ENCODE measurements around the gene LMF2.
"Not testable (repeated sequence)": the region's sequence is repeated elsewhere in the genome, so short reads cannot be mapped to it uniquely, and the experiment has no call there.

LMF2 gene

DNA sequence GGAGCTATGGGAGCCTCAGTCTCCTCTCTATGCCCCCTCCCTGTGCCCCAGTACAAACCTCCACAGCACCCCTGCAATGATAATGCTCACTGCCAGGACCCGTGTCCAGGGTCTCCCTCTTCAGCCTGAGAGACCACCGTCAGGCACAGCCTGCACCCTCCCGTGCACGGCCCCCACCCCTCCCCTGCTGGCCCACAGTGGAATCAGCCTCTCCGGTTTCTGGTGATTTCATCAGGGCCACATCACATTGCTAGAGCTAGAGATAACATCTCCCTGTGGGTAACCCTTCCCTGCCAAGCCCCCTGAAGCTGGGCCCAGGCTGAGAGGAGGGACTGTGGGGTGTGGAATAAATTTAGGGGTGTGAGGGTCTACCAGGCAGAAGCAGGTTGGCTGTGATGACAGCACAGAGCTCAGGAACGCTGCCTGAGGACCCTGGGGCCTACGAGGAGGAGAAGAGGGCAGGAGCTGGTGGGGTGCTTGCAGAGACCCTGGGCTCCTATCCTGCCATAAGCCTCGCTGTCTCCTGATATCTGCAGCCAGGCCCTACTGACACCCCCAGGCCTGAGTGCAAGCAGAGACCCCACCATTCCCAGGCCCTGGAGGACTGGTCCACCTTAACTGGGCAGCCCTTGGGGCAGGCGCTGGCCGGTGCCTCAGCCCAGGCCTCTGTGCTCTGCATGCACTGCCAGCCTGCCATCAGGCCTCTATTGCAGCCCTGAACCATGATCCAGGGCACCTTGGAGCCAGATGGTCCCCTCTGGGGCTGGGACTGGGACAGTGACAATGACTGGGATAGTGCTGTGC is 38.2 kb upstream of the LMF2 start, which contains the start of gene KLHDC7B:
Gene KLHDC7B (plus strand): TSS at position 378 of the 804 bp plus-strand sequence. CDS start 345 bp downstream, at position 723.
- Histone ChIP-seq H3K36me3 (ENCODE audit: insufficient read depth, low read length) (no peaks in the 10 kb centered on the region), H3K27me3 (ENCODE audit: control insufficient read depth, insufficient read depth, low read length) (peaks cover 59% of the 10 kb centered on the region), H3K4me2 (ENCODE audit: low read length) (no peak within 1 kb of the TSS), H3K9me3 (replicated peaks; ENCODE audit: low read length) (no peaks in the 10 kb centered on the region), H3K4me1 (ENCODE audit: control insufficient read depth, insufficient read depth, low read length) (peaks cover 16% of the 10 kb centered on the region), H3K9ac (ENCODE audit: low read depth, low read length) (no peak within 1 kb of the TSS), H3K4me3 (ENCODE audit: low read length) (no peak within 1 kb of the TSS)

GRCh38 chr22:50544746-50545253 is 37.3 kb upstream of the LMF2 start:
- Histone ChIP-seq H3K4me3 (ENCODE audit: low read length) (no peak overlapping the region), H3K4me1 (ENCODE audit: control insufficient read depth, insufficient read depth, low read length) (peaks cover 22% of the 10 kb centered on the region), H3K9ac (ENCODE audit: low read depth, low read length) (peak overlapping the region; percentile 63), H3K36me3 (ENCODE audit: insufficient read depth, low read length) (no peaks in the 10 kb centered on the region), H3K4me2 (ENCODE audit: low read length) (peak overlapping the region; percentile 81), H3K27me3 (ENCODE audit: control insufficient read depth, insufficient read depth, low read length) (peaks cover 54% of the 10 kb centered on the region), H3K9me3 (replicated peaks; ENCODE audit: low read length) (no peaks in the 10 kb centered on the region)

- H3K9me3 ChIP-seq (replicated peaks; ENCODE audit: low read length), result no peaks in the 10 kb centered on the region
- H3K36me3 ChIP-seq (ENCODE audit: insufficient read depth, low read length), result no peaks in the 10 kb centered on the region
- peak overlapping the region; percentile 63 for H3K9ac ChIP-seq (ENCODE audit: low read depth, low read length)
- peak overlapping the region; percentile 55 for H3K4me3 ChIP-seq (ENCODE audit: low read length)
- H3K4me1 ChIP-seq (ENCODE audit: control insufficient read depth, insufficient read depth, low read length), result peaks cover 26% of the 10 kb centered on the region
- peaks cover 50% of the 10 kb centered on the region for H3K27me3 ChIP-seq (ENCODE audit: control insufficient read depth, insufficient read depth, low read length)
- peak overlapping the region; percentile 81 for H3K4me2 ChIP-seq (ENCODE audit: low read length)
Measured at GRCh38 chr22:50544078-50544745, 36.7 kb upstream of the LMF2 start.

DNA sequence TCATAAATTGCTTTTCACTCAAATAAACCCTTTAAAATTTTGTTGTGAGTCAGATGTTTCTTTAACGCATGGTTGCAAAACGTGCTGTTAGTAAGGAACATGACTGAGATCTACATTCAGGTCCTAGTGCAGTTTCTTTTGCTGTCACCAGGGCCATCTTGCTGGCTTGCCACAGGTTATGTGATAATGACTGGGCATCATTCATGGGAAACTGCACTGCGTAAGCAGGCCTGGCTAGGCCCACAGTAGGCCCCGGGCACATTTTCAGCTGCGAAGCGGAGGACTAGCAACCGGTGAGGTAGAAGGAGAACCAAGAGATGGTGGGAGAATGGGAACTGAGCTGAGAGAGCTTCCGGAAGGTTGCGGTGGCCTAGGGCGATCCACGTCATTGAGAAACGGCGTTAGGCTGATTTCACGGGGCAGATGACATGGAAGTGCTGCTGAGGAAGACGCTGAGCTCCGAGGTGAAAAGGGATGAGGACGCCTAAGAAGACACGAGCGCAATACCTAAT is 35.0 kb upstream of the LMF2 start:
- Histone ChIP-seq H3K4me1 (ENCODE audit: control insufficient read depth, insufficient read depth, low read length) (peaks cover 32% of the 10 kb centered on the region), H3K4me3 (ENCODE audit: low read length) (no peak overlapping the region), H3K4me2 (ENCODE audit: low read length) (no peak overlapping the region), H3K9me3 (replicated peaks; ENCODE audit: low read length) (no peaks in the 10 kb centered on the region), H3K27me3 (ENCODE audit: control insufficient read depth, insufficient read depth, low read length) (peaks cover 35% of the 10 kb centered on the region), H3K9ac (ENCODE audit: low read depth, low read length) (no peak overlapping the region), H3K36me3 (ENCODE audit: insufficient read depth, low read length) (no peaks in the 10 kb centered on the region)

- Histone ChIP-seq H3K4me1 (ENCODE audit: control insufficient read depth, insufficient read depth, low read length) (peaks cover 32% of the 10 kb centered on the region), H3K27me3 (ENCODE audit: control insufficient read depth, insufficient read depth, low read length) (peaks cover 27% of the 10 kb centered on the region)
- H3K4me2 ChIP-seq (ENCODE audit: low read length); H3K9ac ChIP-seq (ENCODE audit: low read depth, low read length); H3K36me3 ChIP-seq (ENCODE audit: insufficient read depth, low read length); H3K4me3 ChIP-seq (ENCODE audit: low read length); H3K9me3 ChIP-seq (replicated peaks; ENCODE audit: low read length): not testable (repeated sequence)
Measured at GRCh38 chr22:50541667-50542026, 34.1 kb upstream of the LMF2 start.

DNA sequence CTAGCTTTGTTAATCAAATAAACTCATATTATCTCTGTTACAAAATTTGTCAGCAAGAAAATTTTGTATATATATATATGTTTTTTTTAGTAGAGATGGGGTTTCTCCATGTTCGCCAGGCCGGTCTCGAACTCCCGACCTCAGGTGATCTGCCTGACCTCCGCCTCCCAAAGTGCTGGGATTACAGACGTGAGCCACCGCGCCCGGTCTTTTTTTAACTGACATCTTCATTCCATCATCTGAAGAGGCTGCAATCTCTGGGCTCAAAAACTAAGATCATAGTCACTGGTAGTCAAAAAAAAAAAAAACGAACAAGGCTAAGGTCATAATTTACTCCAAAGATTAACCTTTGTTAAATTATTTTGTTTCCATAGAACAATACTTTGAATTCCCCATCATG is 32.9 kb upstream of the LMF2 start:
- Histone ChIP-seq H3K36me3 (ENCODE audit: insufficient read depth, low read length) (no peaks in the 10 kb centered on the region), H3K9ac (ENCODE audit: low read depth, low read length) (no peak overlapping the region), H3K4me1 (ENCODE audit: control insufficient read depth, insufficient read depth, low read length) (peaks cover 32% of the 10 kb centered on the region), H3K4me3 (ENCODE audit: low read length) (no peak overlapping the region), H3K9me3 (replicated peaks; ENCODE audit: low read length) (no peaks in the 10 kb centered on the region), H3K4me2 (ENCODE audit: low read length) (no peak overlapping the region), H3K27me3 (ENCODE audit: control insufficient read depth, insufficient read depth, low read length) (peaks cover 14% of the 10 kb centered on the region)

- Histone ChIP-seq H3K4me3 (ENCODE audit: low read length) (no peak overlapping the region), H3K4me1 (ENCODE audit: control insufficient read depth, insufficient read depth, low read length) (peaks cover 27% of the 10 kb centered on the region), H3K9ac (ENCODE audit: low read depth, low read length) (no peak overlapping the region), H3K36me3 (ENCODE audit: insufficient read depth, low read length) (no peaks in the 10 kb centered on the region), H3K27me3 (ENCODE audit: control insufficient read depth, insufficient read depth, low read length) (peaks cover 2% of the 10 kb centered on the region), H3K4me2 (ENCODE audit: low read length) (no peak overlapping the region), H3K9me3 (replicated peaks; ENCODE audit: low read length) (no peaks in the 10 kb centered on the region)
Measured at GRCh38 chr22:50537765-50538164, 30.3 kb upstream of the LMF2 start.

DNA sequence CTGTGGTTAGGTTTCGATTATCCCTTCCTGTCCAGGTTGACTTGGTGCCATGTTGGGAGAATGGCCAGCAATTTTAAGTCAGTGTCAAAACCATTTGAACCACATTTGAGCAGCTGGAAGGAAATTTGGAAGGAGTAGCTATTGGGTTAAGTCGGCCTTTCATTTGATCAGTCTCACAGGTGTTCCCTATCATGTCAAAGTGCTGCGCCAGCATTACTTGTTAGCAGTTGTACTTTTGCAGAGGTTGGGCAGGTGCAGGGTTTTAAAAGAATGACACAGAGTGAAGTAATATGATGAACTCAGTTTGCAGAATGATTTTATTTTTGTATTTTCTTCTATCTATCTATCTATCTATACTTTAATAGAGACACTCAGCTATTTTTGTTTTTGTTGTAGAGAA is 28.7 kb upstream of the LMF2 start:
- H3K4me1 ChIP-seq (ENCODE audit: control insufficient read depth, insufficient read depth, low read length), result peaks cover 31% of the 10 kb centered on the region
- H3K9me3 ChIP-seq (replicated peaks; ENCODE audit: low read length), result no peaks in the 10 kb centered on the region
- H3K36me3 ChIP-seq (ENCODE audit: insufficient read depth, low read length), result no peaks in the 10 kb centered on the region
- peaks cover 12% of the 10 kb centered on the region for H3K27me3 ChIP-seq (ENCODE audit: control insufficient read depth, insufficient read depth, low read length)
- H3K4me2 ChIP-seq (ENCODE audit: low read length), result no peak overlapping the region
- no peak overlapping the region for H3K9ac ChIP-seq (ENCODE audit: low read depth, low read length)
- no peak overlapping the region for H3K4me3 ChIP-seq (ENCODE audit: low read length)

DNA sequence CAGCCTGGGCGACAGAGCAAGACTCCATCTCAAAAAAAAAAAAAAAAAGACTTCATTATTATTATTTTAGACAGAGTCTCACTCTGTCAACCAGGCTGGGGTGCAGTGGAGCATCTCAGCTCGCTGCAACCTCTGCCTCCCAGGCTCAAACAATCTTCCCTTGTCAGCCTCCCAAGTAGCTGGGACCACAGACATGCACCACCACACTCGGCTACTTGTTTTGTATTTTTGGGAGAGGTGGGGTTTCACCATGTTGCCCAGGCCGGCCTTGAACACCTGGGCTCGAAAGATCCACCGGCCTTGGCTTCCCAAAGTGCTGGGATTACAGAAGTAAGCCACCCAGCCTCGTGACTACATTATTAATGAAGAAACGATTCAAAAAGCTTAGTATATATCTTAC is 27.6 kb upstream of the LMF2 start:
- Histone ChIP-seq H3K9me3 (replicated peaks; ENCODE audit: low read length) (no peaks in the 10 kb centered on the region), H3K27me3 (ENCODE audit: control insufficient read depth, insufficient read depth, low read length) (peaks cover 22% of the 10 kb centered on the region), H3K4me1 (ENCODE audit: control insufficient read depth, insufficient read depth, low read length) (peaks cover 39% of the 10 kb centered on the region), H3K36me3 (ENCODE audit: insufficient read depth, low read length) (no peaks in the 10 kb centered on the region), H3K4me3 (ENCODE audit: low read length) (no peak overlapping the region), H3K9ac (ENCODE audit: low read depth, low read length) (no peak overlapping the region), H3K4me2 (ENCODE audit: low read length) (no peak overlapping the region)

- H3K9ac ChIP-seq (ENCODE audit: low read depth, low read length); H3K4me3 ChIP-seq (ENCODE audit: low read length): not testable (repeated sequence)
Measured at GRCh38 chr22:50533856-50534711, 26.6 kb upstream of the LMF2 start.

More at GRCh38 chr22:50533856-50534711, 26.6 kb upstream of the LMF2 start:
- Histone ChIP-seq H3K27me3 (ENCODE audit: control insufficient read depth, insufficient read depth, low read length) (peaks cover 29% of the 10 kb centered on the region), H3K4me1 (ENCODE audit: control insufficient read depth, insufficient read depth, low read length) (peaks cover 42% of the 10 kb centered on the region)
- H3K9me3 ChIP-seq (replicated peaks; ENCODE audit: low read length); H3K36me3 ChIP-seq (ENCODE audit: insufficient read depth, low read length); H3K4me2 ChIP-seq (ENCODE audit: low read length): not testable (repeated sequence)
